Left ventricle myocardium inferior (tissue), 1 donor: ENCODE results near the gene ZCWPW1. TPM values are rescaled to one million over a fixed set of nuclear protein-coding genes. Genes with fewer than 3 reads are reported as not detected.
A peak's percentile ranks its signal among the peaks of the same experiment; 100 is the strongest.

Experiments used
- DNase-seq: peaks from one replicate; pipeline ENCODE4 v3.0.0-alpha.2; 2020
- H3K27ac ChIP-seq: fragments of 200-600 bp; replicated peaks from 2 replicates; pipeline ENCODE4 v1.8.0; 2021
- H3K27me3 ChIP-seq: fragments of 200-600 bp; 2 replicates; pipeline ENCODE4 v1.8.0; 2021; ENCODE audit warnings: low read depth
- H3K36me3 ChIP-seq: fragments of 200-600 bp; 2 replicates; pipeline ENCODE4 v1.8.0; 2021
- H3K4me1 ChIP-seq: fragments of 200-600 bp; 2 replicates; pipeline ENCODE4 v1.8.0; 2021
- H3K4me3 ChIP-seq: fragments of 200-600 bp; 2 replicates; pipeline ENCODE4 v1.8.0; 2021; ENCODE audit warnings: mild to moderate bottlenecking, moderate library complexity
- H3K9me3 ChIP-seq: fragments of 200-600 bp; replicated peaks from 2 replicates; pipeline ENCODE4 v1.8.0; 2021
- intact Hi-C: fragments of 100-400 bp; cut with micrococcal nuclease; formaldehyde crosslinking; loops from one replicate; pipeline ENCODE4 v1.11.0; 2022
- total RNA-seq: library from RNA; stranded (reverse); fragmentation: NEBNext Ultra II Directional; extraction: Animal tissue kit (Norgen Biotek cat#: 25700); gene quantifications from one replicate; pipeline ENCODE4 v1.2.1, GENCODE V29; 2021
- TF ChIP-seq, protein P1 (sequence below): fragments of 200-600 bp; IDR thresholded peaks from 2 replicates; pipeline ENCODE4 v1.8.0; 2021; ENCODE audit warnings: antibody characterized with exemption, mild to moderate bottlenecking, borderline replicate concordance
- donor health status: DM: no; HTN: yes; CAD: no; lungs with severe emphysema.

The ZCWPW1 gene
- total RNA-seq, 1 donor from 2014 or later = 4.6 TPM

DNA sequence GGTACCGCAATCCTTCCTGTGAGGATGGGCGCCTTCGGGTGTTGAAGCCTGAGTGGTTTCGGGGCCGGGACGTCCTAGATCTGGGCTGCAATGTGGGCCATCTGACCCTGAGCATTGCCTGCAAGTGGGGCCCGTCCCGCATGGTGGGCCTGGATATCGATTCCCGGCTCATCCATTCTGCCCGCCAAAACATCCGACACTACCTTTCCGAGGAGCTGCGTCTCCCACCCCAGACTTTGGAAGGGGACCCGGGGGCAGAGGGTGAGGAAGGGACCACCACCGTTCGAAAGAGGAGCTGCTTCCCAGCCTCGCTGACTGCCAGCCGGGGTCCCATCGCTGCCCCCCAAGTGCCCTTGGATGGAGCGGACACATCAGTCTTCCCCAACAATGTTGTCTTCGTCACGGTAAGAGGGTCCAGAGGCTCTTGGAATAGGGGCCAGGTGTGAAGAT lies 2.8 kb upstream of the ZCWPW1 start:
- H3K27me3 ChIP-seq = no peaks in the 10 kb centered on the region
- H3K4me3 ChIP-seq = peak overlapping the region; percentile 86
- no peaks in the 10 kb centered on the region for H3K9me3 ChIP-seq
- no peak for DNase-seq
- TF ChIP-seq, protein P1, sequence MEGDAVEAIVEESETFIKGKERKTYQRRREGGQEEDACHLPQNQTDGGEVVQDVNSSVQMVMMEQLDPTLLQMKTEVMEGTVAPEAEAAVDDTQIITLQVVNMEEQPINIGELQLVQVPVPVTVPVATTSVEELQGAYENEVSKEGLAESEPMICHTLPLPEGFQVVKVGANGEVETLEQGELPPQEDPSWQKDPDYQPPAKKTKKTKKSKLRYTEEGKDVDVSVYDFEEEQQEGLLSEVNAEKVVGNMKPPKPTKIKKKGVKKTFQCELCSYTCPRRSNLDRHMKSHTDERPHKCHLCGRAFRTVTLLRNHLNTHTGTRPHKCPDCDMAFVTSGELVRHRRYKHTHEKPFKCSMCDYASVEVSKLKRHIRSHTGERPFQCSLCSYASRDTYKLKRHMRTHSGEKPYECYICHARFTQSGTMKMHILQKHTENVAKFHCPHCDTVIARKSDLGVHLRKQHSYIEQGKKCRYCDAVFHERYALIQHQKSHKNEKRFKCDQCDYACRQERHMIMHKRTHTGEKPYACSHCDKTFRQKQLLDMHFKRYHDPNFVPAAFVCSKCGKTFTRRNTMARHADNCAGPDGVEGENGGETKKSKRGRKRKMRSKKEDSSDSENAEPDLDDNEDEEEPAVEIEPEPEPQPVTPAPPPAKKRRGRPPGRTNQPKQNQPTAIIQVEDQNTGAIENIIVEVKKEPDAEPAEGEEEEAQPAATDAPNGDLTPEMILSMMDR = no peak
- H3K36me3 ChIP-seq = peaks cover 23% of the 10 kb centered on the region
- H3K27ac ChIP-seq = peak overlapping the region; percentile 100
- intact Hi-C loops = no loop called here
- H3K4me1 ChIP-seq = peaks cover 69% of the 10 kb centered on the region

DNA sequence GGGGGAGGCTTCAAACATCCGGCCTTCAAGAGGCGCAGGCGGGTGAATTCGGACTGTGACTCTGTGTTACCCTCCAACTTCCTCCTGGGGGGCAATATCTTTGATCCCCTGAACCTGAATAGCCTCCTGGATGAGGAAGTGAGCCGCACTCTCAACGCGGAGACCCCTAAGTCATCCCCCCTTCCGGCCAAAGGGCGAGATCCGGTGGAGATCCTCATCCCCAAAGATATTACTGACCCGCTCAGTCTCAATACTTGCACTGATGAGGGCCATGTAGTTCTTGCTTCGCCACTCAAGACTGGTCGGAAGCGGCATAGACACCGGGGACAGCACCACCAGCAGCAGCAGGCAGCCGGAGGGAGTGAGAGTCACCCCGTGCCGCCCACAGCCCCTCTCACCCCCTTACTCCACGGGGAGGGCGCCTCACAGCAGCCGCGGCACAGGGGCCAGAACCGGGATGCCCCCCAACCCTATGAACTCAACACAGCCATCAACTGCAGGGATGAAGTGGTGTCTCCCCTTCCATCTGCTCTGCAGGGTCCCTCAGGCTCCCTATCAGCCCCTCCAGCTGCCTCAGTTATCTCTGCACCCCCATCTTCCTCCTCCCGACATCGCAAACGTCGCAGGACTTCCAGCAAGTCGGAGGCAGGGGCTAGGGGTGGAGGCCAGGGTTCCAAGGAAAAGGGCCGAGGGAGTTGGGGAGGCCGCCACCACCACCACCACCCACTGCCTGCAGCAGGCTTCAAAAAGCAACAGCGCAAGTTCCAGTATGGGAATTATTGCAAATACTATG lies 2.2 kb upstream of the ZCWPW1 start:
- Histone ChIP-seq H3K9me3 (no peaks in the 10 kb centered on the region), H3K4me3 (peak overlapping the region; percentile 86), H3K4me1 (peaks cover 67% of the 10 kb centered on the region), H3K36me3 (peaks cover 23% of the 10 kb centered on the region), H3K27ac (peak overlapping the region; percentile 100), H3K27me3 (no peaks in the 10 kb centered on the region)
- TF ChIP-seq, protein P1 = no peak
- no peak for DNase-seq
- intact Hi-C loops = no loop called here

DNA sequence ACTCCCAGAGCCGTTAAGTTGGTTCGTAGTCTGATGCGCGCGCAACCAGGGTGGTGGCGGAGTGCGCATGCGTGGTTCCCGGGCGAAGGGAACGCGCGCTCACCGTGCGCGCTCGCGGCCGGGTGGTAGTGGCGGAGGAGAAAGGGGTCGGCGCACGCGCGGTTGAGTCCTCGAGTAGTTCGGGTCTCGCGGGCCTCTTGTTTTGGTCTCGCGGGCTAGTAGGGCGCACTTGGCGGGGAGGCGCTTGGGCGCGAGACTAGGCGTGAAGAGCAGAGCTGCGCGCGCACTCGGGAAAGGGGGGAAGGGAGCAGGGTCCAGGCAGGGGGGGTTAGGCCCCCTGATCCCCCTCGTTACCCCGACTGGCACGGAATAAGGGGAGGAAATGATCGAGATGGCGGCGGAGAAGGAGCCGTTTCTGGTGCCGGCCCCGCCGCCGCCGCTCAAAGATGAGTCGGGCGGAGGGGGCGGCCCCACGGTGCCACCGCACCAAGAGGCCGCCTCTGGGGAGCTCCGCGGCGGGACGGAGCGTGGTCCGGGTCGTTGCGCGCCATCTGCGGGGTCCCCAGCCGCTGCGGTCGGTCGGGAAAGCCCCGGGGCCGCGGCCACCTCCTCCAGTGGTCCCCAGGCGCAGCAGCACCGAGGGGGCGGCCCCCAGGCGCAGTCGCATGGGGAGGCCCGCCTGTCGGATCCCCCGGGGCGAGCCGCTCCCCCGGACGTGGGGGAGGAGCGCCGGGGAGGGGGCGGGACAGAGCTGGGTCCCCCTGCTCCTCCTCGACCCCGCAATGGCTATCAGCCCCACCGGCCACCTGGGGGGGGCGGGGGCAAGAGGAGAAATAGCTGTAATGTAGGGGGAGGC lies 1.4 kb upstream of the ZCWPW1 start, which contains the start of gene MEPCE:
Gene MEPCE, plus strand, starts transcription at position 195 of the 856 bp plus-strand sequence. Its CDS starts 188 bp downstream, at position 383.
- intact Hi-C loops = no loop called here
- H3K4me1 ChIP-seq = peaks cover 59% of the 10 kb centered on the region

DNA sequence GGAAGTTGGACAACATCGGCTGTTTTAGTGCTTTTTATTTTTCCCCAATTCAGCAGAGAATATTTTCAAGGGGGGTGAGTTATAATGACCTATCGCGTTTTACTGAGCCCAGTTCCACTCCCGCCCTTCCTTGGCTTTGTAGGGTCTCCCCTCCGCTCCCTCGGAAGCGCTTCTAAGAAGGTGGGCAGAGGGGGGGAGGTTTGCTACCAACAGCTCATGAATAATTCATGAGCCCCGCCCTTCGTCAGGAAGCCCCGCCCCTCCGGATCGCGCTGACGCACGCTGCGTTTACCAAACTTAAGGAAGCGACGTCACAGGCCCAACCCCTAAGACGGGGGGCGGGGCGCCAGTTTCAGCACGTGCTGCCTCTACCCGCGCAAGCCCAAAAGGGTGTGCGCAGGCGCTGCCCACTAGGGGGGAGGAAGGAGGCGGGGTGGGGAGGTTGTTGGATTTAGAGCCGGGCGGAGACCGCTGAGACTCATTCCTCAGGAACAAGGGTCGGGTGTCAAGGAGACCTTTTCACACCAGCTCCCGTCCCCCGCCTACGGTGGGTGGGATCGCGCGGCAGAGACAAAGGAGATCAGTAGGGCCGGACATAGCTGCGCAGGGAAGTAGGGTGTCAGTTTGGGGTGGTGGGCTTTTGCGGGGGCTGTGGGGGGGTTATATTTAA lies 599 bp upstream of the ZCWPW1 start:
- H3K27ac ChIP-seq = peak overlapping the region; percentile 100
- H3K4me1 ChIP-seq = peaks cover 51% of the 10 kb centered on the region
- H3K4me3 ChIP-seq = peak overlapping the region; percentile 86
- H3K27me3 ChIP-seq = no peaks in the 10 kb centered on the region
- TF ChIP-seq, protein P1 = peak; percentile 42
- DNase-seq = peak; percentile 100
- intact Hi-C loops = no loop called here
- no peaks in the 10 kb centered on the region for H3K9me3 ChIP-seq
- H3K36me3 ChIP-seq = peaks cover 15% of the 10 kb centered on the region

More for the DNA sequence above, 1.4 kb upstream of the ZCWPW1 start, which contains the start of gene MEPCE:
- peak within 1 kb of the TSS; percentile 86 for H3K4me3 ChIP-seq
- peak; percentile 97 for DNase-seq
- no peaks in the 10 kb centered on the region for H3K27me3 ChIP-seq
- no peaks in the 10 kb centered on the region for H3K9me3 ChIP-seq
- H3K36me3 ChIP-seq = peaks cover 23% of the 10 kb centered on the region
- TF ChIP-seq, protein P1 = no peak
- H3K27ac ChIP-seq = peak within 1 kb of the TSS; percentile 100

DNA sequence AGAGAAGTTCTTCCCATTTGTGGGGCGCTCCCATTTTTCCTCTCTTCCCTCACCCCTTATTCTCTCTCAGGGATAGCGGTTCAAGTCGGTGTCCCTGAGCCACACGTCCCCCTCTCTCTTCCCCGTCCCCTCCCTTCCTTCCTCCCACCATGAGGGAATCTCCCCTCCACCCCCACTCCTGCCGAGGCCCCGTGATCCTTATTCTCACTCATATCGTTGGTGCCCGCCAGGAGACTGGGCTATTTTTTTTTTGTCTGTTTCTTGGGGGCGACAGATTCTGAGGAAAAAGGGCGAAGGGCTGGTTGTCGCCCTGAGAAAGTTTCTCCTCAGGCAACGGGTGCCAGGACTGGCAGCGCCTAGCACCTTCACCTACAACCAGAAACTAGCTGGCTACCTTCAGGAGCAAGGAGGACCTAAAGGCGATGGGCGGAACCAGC lies 723 bp downstream of the ZCWPW1 start:
- intact Hi-C loops = no loop called here
- H3K36me3 ChIP-seq = peaks cover 4% of the 10 kb centered on the region
- no peak for DNase-seq
- TF ChIP-seq, protein P1 = no peak
- H3K27me3 ChIP-seq = no peaks in the 10 kb centered on the region
- H3K9me3 ChIP-seq = no peaks in the 10 kb centered on the region
- peak overlapping the region; percentile 100 for H3K27ac ChIP-seq
- H3K4me1 ChIP-seq = peaks cover 38% of the 10 kb centered on the region
- H3K4me3 ChIP-seq = peak overlapping the region; percentile 86
